G401.6 (cell line): ENCODE measurements around the gene KAT7.
"Not testable (repeated sequence)": the region's sequence is repeated elsewhere in the genome, so short reads cannot be mapped to it uniquely, and the experiment has no call there.

Experiments used
- FAIRE-seq: peaks from 2 replicates; lab custom pipeline; 2012; peaks lifted over from hg19 to GRCh38; lab: Jason Lieb, UNC

Gene KAT7

DNA sequence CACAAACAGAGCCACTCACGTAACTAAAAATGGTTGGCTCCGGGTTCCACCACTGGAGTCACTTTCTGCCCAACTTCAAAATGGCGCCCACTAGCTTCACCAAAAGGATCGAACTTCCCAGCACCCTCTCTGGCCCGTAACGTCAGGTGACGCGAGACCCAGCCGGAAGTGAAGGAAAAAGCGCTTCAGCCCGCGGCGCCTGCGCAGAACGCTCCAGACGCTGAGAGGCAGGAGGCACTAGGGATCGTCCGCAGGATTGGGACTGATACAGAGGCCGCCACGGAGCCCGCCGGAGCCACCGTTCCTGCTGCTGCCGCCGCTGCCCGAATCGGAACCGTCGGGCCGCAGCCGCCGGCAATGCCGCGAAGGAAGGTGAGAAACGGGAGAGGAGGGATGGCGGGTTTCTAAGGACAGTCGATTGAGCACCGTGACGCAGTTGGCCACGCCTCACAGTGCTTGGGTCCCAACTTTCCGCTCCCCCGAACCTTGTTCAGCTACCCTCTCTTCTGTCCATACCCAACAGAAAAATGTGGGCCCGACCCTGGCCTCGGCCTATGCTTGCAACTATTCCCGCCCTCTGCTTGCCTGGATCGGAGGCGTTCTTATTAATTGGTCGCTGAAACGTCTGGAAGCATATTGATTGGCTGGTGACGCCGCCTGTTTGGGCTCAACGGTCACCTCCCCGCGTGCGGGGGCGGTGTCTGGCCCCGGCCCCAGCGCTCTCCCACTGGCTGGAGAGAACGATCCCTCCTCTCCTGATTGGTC lies at the start of gene KAT7:
Gene KAT7, plus strand, starts transcription at position 204 of the 765 bp plus-strand sequence. Its CDS starts 154 bp downstream, at position 358.
- peak; percentile 98 for FAIRE-seq

DNA sequence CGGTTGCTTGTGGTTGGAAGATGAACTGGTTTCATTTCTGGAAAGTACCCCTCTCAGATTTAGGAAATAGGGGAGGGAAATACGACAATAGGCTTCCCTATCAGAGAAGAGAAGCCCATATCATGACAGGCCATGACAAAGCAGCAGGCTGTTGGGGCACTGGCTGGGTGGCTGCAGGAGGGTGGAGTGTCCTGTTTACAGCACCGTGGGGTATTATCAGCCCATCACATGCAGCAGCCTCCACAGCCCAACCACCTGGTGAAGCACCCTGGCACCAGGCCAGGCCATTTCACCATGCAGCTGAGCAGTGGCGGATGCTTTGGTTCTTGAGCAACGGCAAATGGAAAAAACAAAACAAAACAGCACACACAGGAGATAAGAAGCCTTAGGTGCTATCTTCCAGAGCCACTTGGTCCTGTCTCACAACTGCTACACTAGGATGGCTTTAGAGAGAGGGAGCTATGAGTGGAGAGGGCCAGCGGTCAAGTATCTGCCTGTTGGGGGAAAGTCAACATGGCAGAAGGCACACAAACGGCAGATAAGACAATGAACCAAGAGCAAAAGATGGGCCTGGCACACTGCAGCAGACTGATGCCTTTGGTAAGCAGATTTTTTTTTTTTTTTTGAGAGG lies 48.7 kb upstream of the KAT7 start:
- FAIRE-seq, result no peak

DNA sequence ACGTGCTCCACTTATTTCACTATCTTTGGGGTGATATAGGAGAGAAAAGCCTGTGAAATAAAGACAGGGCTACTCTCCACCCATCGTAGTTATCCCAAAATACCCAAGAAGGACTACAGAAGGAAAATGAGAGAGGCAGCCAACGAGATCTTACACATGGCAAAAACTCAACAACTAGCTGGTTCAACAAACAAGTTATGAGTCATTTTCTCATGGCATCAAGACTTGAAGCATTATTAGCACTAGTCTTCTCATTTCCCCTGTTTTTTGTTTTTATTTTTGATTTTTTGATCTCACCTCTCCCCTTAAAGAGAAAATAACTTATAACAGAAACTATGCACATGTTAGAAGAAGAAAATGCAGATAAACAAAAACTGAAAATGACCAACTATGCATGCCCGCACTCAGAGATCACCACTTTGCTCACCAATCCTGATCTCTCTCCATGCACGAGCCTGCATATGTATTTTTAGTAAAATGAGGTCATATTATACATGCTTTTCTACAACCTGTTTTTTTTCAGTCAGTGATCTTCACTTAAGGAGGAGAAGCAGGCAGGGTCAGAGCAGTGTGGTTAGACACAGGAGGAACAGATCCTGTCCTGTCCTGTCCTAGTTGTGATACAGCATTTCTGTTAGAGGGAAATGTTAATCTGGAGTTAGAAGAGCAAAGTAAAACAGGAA lies 47.3 kb upstream of the KAT7 start:
- no peak for FAIRE-seq

DNA sequence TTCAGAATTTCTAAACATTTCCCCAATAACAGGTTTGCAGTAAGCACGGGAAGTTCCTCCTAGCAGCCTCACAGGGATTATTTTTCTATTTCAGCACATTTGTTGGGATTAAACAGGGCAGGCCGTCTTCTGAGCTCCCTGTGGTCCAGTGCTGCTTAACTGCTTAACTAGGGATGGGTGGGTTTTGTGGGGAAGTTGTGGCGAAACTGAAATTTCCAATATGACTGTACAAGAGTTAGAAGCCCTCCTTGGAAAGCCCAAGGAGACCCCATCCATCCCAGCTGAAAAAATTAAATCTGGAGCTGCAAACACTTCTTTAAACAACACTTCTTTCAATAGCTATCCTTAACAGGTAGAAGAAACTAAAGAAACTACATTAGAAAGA lies 46.8 kb upstream of the KAT7 start:
- no peak for FAIRE-seq

DNA sequence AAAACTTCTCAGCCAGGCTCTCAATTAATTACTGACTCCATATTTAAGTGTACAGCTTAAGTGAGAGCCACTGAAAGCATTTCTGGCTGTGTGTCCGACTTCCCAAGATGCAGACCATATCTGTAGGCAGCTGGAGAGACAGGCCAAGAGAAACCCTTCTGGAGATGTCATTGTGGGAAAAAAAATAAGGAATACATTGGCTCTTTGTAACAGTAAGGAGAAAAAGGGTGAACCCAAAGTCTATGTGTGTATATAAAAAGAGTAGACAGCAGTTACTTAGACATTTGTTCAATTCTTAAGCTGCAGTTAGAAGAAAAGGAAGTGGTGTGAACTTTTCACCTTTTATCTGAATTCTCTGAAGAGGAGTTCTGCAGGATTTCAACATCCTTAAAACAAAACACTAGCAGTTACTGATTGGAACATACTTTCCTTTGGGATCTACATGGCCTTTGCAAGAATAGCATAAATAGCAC lies 46.3 kb upstream of the KAT7 start:
- FAIRE-seq, result no peak

DNA sequence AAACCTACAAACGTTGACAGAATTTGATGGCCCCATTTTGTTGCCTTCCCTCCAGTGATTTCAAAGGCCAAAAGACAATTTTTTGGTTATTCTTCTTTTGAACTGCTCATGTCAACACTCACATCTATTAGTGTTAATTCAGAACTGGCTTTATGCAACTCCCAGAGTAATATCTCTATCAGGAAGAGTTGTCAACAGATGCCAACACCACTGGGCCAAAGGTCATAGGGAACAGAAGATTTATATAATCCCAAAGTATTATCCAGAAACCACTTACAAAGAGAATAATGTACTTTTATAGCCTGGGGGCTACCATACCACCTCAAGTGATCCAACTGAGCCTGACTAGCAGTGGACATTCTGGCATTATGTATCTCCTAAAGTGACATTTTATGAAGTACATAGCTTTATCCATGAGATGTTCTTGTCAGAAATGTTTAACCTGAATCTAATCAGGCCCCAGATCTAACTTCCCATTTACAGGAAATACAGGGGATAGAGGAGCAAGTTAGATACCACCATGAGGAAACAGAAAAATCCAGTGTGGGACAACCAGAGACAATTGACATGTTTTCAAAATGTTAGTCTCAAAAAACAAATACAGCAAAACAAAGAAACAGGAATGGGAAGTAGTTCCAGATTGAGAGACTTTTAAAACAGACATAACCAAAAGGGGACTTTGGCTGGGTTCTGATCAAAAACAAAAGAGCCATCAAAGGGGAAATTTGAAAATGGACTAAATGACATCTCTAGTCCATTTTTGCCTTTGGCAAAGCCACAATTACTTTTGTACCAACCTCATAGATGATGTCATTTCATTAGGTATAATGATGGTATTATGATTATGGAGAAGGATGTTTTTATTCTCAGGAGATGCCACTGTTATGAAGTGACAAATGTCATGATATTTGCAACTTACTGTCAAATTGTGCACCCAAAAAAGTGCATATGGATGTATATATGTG lies 43.0 kb upstream of the KAT7 start:
- FAIRE-seq, result no peak

DNA sequence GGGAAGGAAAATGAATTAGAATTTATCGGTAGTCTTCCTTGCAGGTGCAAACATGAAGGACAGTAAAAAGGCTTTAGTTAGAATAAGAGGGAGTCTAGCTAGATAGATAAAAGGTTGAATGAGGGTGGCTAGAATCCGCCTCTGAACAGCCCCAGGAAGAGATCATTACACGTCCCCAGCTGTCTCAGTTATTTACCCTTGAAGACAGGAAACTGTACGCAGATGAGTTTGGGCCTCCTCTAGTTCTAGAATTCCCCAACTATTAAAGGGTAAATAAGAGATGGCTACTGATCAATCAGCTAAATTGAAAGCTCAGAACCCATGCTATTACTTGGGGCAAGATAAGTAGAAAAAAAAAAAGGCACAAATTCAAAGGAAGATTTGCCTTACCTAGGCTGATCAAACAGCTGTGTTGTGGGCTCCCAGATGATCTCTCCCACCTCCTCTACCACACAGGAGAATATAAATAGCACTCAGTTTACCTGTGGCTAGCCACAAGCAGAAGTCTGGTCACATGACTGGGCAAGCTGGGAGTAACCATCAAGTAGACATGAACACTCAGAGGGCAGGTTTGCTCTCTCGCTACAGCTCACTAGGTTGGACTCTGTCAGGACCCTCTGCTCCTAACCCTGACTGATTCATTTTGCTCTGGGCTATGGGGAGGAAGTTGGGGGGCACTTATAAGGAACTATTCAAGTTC lies 41.5 kb upstream of the KAT7 start:
- no peak for FAIRE-seq

DNA sequence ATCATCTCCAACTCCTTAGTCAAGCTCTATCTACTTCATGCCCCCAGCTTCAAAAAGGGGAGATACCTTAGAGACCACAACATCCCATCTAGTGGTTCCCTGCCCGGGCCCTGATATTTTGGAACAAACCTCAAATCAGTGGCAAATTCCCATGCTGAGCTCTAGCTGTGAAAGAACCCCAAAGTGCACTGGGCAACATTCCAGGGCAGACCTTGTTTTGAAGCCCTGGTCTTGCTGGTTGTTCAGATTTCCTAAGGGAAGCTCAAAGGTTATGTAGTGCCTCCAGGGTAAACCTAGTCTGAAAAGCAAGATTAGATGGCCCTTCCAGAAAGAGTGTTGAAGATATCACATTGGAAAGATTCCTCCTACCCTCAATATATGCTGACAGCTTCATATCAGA lies 40.8 kb upstream of the KAT7 start:
- FAIRE-seq, result no peak

DNA sequence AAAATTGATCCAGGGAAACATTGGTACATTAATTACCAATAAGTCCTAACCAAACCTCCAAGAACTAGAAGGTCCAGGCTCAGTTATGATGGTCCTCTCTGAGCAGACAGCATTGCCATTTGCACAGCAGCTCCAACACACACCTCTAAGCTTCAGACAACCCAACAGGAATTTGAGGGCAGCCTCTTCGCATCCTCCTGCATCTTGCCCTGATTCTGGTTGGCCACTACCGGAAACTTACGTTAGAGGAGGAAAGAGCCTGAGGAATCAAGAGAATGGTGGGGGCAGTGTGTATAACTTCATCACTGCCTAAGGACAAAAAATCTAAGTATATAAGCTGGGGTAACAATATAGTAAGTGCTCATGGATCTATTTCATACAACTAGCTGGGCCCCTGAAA lies 40.3 kb upstream of the KAT7 start:
- FAIRE-seq, result no peak

DNA sequence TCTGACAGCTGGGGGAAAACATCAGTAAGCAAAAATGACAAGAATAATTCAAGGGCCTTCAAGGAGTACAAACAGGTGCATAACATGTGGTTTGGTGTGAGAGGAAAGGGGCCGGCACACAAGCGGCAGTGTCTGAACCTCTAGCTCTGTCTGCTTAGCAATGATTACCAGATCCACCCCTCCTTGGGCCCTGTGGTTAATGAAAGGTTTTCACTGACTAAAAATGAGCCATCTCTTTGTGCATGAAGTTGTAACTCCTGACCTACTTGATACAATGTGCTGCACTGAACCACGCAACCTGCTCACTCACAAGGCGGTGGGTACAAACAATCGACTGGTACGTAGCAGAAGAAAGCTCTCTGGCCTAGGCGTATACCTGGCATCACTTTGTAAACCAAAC lies 39.7 kb upstream of the KAT7 start:
- FAIRE-seq, result no peak

DNA sequence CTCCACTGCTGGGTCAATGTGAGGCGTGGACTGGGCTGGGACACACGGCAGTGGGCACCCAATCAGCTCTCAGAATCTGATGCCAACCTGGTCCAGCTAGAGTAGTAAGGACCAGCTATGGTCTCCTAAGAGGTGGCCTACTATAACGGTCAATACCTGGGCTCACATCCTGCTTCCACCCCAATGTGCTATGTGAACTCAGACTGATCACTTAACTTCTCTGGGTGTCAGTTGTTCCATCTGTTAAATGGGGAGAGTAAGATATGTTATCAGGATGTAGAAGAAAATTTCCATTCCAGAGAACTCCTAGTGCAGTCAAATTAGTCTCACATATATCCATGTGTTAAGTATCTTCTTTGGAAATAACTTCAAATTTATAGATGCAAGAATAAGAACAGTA lies 38.8 kb upstream of the KAT7 start:
- FAIRE-seq, result no peak

DNA sequence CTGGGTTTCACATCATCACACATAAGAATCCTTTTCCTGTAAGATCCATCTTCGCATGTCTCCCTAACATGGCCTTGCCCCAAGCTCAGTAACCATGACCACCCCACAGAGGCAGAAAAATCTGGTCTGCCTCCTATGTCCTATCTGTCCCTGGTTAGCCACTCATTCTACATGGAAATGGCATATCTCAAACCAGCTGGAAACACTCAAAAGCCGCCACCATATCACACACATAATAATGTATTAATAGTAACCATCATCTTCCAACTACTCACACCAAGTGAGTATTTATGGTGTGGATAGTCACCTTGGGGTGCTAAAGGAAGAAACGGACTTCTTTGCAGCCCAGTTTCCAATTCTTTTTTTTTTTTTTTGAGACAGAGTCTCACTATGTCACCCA lies 36.0 kb upstream of the KAT7 start:
- FAIRE-seq, result no peak

DNA sequence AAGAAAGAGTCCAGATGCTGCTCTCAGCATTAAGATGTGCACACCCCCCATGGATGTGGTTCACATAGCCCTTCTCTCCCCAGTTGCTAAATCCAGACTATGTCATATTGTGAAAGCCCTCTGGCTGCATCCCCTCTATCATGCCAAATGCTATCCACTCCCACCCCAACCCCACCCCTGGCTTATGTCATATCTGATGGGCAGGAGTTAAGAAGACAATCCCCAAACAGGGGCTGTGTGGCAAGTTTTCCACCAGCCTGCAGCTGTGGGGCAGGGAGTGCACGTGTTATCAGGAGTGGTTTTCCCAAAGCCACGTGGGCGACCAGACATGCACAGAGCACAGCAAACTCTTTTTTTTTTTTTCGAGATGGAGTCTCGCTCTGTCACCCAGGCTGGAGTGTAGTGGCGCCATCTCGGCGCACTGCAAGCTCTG lies 34.5 kb upstream of the KAT7 start:
- no peak for FAIRE-seq

DNA sequence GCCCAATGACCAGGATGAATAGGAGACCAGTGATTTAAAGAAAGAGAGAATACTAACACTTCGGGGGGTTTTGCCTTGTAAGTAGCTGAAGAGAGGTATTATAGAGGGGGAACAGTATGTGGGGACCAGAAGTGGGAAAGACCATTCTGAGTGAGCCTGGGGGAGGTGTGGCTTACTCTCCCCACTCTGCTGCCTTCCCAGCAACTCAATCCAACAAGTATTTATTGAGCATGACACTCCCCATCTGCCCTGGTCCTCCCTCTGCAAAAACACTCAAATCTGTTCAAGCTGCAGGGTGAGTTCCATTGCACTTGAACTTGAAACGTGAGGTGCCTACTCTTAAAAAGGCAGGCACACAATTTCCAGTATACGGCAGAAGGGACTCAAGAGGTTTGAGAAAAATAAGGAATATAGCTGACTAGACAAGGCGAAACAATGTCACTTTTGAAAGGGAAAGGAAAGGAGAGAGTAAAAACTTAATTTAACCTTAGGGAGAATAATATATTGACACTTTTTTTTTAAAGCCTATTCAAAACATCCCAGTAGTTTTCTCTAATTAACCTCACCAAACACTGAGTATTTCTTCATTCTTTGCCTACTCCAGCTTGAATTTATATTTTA lies 32.7 kb upstream of the KAT7 start:
- no peak for FAIRE-seq

DNA sequence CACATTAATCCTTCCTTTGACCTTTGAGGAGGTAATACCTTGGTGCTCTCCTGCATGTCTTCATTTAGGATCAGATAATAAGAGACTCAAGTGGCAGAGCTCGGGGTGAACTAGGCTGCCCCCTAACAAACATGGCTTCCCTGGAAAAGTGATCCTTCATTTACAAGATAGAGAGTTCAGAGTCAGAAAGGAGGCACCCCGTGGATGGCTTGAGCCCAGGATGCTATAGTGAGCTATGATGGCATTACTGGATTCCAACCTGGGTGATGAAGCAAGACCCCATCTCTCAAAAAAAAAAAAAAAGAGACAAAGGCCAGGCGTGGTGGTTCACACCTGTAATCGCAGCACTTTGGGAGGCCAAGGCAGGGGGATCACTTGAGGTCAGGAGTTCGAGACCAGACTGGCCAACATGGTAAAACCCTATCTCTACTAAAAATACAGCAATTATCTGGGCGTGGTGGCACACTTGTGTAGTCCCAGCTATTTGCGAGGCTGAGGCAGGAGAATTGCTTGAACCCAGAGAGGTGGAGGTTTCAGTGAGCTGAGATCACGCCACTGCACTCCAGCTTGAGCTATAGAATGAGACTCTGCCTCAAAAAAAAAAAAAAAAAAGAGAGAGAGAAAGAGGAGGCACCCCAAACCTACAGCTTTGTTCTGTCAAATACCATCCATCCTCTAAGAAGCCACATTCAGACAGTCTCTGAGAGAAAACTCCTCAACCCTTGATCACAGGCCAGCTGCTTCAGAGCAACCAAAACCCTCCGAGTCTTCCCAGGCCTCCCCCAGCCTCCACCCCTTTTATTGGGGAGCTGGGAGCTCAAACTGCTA lies 31.9 kb upstream of the KAT7 start:
- no peak for FAIRE-seq

DNA sequence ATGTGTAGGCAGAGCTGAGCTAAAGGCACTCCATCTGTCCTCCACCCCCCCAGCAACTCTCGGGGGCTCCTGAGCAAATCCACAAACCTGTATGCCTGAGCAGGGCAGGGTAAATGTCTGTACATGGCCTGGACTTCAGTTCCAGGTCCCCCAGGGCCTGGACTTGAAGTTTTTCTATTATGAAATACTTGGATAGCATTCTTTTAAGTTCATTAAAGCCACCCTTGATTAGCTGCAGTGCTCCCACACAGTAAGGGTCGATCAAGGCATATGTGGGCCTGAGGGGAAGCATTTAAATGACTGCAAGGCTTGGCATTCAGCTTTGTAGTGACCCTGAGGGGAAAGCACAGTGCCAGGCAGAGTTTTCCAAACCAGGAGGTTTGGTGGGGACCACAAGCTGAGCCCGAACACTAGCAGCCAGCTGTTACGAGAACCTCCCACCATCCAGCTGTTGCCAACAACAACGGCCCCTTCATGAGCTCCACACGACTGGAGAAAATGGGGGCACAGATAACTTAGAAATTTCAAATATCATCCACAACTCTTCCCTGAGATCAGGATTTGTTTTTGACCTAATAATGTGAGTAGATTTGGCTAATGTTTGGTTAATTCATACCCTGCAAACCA lies 31.2 kb upstream of the KAT7 start:
- FAIRE-seq, result no peak

DNA sequence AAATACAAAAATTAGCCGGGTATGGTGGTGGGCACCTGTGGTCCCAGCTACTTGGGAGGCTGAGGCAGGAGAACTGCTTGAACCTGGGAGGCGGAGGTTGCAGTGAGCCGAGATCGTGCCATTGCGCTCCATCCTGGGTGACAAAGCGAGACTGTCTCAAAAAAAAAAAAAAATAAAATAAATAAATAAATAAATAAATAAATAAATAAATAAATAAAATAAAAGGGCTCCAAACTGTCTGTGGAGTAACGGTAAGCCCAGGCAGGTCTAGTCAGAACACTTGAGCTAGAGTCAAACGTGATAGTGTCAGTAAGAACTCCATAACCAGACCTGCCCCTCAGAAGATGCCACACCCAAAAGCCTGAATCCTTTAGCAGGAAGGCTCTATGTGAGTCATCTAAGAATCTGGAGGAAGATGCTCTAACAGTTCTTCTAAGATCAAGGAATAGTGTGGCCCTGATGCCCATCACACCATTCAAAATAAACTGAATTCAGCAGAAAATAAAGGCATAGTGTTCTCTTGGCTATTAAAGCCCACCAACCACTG lies 29.9 kb upstream of the KAT7 start:
- not testable (repeated sequence) for FAIRE-seq

DNA sequence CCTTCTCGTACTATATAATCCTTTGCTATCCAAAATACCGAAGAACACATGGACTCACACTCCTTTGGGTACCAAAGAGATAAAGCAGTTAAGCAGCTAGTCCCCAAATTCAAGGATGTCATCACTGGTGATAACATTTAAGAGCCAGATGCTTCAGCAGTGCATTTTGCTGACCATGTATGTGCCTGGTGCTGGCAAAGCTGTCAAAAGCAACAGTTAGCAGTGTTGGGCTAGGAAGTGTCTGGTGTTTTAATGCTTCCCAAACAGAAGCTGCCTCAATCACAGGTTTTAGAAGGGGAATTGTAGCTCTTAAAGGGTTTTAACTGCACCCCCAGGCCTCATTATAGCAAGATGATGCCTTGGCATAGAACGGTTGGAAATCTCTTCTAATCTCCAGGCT lies 29.3 kb upstream of the KAT7 start:
- FAIRE-seq, result no peak

DNA sequence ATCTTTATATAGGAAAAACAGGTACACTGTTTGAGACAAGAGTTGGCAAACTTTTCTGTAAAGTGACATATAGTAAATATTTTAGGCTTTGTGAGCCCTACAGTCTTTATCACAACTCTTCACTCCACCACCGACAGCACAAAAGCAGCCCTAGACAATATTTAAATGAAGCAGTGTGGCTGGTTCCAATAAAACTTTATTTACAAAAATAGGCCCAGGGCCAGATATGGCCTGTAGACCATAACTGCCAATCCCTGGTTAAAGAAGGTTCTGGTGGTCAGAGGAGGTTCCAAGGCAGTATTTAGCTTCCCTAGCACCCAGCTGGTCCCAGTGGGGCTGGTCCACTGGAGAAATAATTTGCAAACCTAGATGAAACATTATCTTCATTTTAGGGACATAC lies 28.2 kb upstream of the KAT7 start:
- no peak for FAIRE-seq
